GM18951 (cell line): ENCODE measurements around the gene MYRFL.
"Not testable (repeated sequence)": the region's sequence is repeated elsewhere in the genome, so short reads cannot be mapped to it uniquely, and the experiment has no call there.

Experiments used
- POLR2A ChIP-seq: IDR thresholded peaks from 4 replicates; pipeline ENCODE4 v1.6.1; 2011; ENCODE audit warnings: mild to moderate bottlenecking; ENCODE audit not compliant: insufficient read length, insufficient read depth; ENCODE audit errors: extremely low read depth
- in situ Hi-C: fragments of 300-500 bp; cut with MboI; formaldehyde crosslinking; loops from one replicate; pipeline ENCODE4 v1.12.0; 2022; ENCODE audit warnings: low sequenced_read_pairs, mixed read lengths, inconsistent platforms; ENCODE audit not compliant: unreplicated experiment

The MYRFL gene

DNA sequence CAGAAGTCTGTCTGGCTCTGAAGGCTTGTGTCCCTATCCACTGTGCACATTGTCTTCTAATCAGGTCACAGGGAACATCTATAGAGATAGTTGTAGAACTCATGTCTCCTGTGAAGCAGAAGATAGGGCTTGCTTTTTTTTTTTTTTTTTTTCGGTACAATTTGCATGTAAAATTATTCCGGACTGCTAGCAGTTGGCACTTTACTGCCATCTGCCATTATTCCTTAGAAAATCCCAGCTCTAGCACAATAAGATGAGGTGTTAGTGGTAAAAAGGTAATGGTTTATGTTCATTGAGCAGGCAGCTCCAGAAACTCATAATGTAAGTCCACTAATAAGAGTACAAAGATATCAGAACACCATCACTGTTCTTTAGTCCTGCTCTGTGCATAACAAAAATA lies 8.7 kb downstream of the MYRFL start:
- TF ChIP-seq POLR2A = no peak
- in situ Hi-C loops = no loop called here

DNA sequence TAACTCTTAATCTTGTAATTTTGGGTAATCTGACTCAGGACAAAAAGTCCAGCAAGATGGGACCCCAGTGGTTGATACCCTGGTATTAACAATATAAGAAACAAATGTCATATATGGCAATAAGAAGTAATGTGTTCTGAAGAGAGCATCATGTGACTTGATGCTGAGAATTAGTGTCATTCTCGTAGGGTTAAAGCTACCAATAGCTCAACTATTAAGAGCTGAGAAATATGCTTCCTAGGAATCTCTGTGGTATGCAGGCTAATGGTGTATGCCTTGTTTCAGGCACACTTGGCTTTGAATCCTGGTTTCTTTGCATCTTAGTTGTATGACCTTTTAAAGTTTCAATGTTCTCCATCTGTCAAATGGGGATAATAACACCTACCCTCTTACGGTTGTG lies 9.1 kb downstream of the MYRFL start:
- TF ChIP-seq POLR2A = no peak
- in situ Hi-C loops = no loop called here

DNA sequence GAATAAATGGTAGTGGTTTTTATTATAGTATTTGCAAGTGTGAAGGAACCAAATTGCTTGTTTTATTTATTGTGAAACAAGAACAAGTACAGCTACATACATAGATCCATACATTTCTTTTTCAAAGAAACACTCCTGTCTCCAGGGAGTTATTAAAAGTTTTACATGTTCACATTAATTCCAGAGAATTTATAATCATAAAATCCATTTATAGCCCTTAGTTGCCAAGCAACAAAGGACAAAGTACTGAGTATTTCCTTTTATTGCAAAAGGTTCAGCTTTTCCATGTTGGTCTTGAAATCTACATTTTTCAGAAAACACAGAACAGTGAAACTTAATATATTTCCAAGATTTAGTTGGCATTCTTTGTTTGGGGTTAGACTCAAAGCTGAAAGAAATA lies 9.5 kb downstream of the MYRFL start:
- no peak for TF ChIP-seq POLR2A
- in situ Hi-C loops = no loop called here

DNA sequence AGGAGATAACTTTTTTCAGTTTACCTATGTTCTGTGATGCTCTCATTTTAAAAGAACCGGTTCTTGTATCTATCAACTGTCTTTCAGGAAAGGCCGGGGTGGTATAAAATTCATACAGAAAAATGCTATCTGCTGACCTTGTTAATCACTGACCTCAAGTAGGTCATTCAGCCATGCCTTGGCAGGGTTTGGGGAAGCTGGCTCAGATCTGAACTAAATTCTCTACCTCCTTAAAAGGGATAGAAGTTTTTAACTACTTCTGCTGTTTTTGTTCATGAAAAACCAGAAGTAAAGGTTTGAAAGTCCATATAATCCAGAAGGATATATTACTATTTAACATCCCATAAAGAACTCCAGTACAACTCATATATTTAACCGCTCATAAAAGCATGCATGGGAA lies 10.1 kb downstream of the MYRFL start:
- in situ Hi-C loops = no loop called here
- TF ChIP-seq POLR2A = no peak

DNA sequence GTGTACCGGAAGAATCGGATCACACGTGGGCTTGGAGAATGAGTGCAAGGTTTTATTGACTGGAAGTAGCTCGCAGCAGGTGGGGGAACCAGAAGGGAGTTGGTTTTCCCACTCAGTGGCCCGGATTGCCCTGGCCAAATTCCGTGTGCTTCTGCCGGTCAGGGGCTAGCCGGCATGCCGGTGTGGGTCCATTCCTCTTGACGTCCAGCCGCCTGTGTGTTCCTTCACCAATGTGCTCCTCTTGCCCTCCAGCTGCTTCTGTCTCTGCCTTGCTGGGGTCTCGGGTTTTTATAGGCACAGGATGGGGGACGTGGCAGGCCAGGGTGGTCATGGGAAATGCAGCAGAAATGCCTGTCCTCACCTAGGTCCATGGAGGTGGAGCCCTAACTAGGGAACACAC lies 11.0 kb downstream of the MYRFL start:
- TF ChIP-seq POLR2A = no peak
- in situ Hi-C loops = no loop called here

DNA sequence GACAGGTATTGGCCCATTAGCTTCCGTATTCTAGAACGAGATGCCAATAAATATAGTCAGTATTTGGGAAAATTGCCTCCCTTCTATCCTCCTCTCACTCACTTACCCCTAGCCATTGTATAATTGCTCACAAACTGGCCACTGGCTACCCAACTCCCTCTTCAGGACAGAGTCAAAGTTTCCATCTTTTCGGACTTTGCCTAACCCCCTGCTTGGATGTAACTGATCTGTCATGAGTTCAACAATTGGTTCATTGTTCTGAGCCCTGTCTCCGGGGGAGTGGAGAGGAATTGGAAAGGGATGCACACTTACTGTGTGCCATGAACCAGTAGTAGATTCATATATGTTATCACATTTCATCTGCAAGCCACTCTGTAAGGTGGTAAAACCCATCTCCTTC lies 12.2 kb downstream of the MYRFL start:
- in situ Hi-C loops = no loop called here
- TF ChIP-seq POLR2A = no peak

DNA sequence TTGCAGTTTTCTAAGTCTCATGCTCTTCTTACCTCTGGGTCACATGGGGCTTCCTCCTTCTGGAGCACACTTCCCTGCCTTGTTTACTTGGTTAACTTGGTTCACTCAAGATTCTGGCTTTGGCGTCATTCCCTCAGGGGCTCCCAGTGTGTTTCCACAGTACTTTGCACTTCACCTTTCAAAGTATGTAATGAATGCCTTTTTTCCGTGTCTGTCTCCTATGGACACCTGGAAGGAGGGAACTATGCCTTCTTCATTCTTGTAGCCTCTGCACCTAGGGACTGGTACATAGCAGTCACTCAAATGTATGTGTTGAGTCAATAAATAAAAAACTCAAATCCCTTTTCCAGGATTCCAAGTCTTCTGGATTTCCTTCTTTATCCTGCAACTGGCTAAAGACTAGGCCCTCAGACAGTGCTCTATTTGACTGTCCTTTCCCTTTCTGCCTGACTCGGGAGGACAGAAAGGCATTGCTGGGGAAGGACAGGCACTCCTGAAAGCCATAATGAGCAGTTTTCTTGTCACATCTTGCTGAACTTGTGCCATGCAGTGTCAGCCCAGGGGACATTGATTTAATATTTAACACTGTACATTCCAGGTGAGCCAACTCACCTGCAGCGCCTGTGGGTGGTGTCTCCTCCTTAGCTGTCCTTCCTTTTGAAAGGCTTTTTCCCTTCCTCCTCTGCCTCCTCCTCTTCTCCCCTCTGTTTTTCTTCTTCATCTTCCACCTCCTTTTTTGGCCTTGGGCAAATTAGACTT lies 12.8 kb downstream of the MYRFL start:
- TF ChIP-seq POLR2A = no peak
- in situ Hi-C loops = no loop called here

DNA sequence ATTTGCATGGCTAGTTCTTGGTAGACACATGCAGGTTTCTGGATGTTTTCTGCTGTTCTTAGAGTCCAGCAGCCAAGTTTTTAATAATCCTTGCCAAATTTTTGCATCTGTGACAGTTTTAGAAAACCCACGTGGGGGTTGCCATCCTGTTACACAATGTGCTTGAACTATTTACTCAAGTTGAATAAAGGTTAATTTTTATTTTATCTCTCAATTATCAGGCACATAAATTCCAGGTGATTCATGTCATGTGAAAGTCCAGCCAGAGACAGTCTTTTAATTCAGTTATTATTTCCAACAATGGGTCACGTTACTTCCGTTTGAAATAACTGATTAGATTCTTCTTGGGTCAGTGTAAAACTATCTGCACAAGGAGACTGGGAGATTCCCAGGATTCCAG lies 15.7 kb downstream of the MYRFL start:
- in situ Hi-C loops = no loop called here
- TF ChIP-seq POLR2A = no peak

DNA sequence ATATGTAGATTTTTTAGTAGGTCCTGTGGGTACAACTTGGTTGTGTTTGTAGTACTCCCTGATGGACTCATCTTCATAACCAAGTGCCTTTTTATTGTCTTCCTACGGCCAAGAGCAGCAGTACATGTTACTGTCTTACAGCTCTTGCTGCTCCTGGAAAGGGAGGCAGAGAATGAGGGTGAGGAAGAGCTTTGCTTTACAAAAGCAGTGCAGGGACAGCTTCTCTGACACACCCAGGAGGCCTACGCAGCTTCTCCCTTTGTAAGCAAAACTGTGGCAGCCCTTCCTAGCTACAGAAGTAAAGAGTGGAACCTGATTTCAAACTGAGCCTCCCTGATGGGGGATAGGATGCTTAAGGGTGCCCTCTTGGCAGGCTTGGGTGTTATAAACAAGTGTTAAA lies 18.6 kb downstream of the MYRFL start:
- in situ Hi-C loops = no loop called here
- no peak for TF ChIP-seq POLR2A

DNA sequence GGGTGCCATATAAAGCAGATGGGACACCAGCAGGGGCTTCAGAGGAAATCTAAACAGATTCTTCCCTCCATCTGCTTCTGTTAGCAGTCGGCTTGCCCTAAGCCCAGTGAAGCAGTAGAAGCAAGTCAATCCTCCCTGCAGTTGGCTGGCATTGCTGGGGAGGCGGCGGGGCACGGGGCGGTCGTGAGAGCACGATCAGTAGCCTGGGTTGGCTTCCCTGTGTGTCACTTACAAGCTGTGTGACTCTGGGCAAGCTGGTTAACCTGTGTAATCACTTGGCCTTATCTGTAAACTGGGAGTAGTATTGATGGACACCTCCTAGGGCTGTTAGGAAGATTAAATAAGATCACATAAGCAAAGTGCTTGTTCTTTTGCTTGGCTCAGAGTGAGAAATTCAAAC lies 19.4 kb downstream of the MYRFL start:
- no peak for TF ChIP-seq POLR2A

DNA sequence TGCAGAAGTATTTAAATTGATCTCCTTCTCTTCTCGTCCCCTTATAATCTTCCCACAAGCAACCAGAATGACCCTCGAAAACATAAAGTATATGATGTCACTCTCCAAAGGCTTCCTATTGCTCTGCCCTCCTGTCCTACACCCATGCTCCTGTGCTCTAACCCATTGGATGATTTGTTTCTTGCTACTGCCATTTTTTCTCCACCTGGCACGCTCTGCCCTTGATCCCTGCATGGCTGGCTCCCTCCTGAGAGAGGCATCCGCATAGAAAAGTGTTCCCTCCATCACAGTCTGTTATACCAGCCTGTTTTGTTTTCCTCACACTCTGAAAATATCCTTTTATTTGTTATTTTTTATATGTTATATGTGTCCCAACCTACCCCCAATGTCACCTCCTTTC lies 19.8 kb downstream of the MYRFL start:
- no peak for TF ChIP-seq POLR2A
- in situ Hi-C loops = no loop called here

More for the DNA sequence above, 19.4 kb downstream of the MYRFL start:
- in situ Hi-C loops = no loop called here

DNA sequence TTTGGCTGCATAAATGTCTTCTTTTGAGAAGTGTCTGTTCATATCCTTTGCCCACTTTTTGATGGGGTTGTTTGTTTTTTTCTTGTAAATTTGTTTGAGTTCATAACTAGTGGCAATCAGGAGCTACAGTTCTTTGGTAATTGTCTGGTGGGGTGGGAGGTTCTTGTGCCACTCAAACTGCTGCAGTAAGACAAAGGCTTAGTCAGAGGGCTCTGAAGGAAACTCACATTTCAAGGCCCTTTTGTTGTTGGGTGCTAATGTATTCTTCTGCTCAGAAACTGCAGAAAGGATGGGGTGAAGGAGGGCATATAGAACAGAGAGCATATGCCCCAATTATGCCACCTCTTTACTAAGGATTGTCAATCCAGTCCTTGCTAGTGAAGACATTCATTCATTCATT lies 21.9 kb downstream of the MYRFL start:
- no peak for TF ChIP-seq POLR2A
- in situ Hi-C loops = no loop called here

DNA sequence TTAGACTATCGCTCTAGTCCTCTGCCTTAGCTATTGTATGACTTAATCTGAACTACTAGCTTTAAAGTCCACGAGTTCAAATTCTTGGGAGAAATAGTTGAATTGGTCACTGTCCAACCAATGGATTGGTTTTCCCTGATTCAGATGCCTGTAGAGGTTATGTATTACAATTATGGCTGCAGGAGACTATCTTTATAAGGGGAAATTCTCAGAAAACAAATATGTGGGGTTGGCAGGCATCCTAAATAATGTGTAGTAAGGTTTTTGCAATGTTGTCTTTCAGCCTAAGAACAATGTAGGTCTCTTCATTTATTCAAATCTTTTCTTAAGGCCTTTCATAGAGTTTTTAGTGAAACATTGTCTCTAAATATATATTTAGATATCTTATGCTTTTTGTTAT lies 26.9 kb downstream of the MYRFL start:
- in situ Hi-C loops = no loop called here
- TF ChIP-seq POLR2A = no peak

DNA sequence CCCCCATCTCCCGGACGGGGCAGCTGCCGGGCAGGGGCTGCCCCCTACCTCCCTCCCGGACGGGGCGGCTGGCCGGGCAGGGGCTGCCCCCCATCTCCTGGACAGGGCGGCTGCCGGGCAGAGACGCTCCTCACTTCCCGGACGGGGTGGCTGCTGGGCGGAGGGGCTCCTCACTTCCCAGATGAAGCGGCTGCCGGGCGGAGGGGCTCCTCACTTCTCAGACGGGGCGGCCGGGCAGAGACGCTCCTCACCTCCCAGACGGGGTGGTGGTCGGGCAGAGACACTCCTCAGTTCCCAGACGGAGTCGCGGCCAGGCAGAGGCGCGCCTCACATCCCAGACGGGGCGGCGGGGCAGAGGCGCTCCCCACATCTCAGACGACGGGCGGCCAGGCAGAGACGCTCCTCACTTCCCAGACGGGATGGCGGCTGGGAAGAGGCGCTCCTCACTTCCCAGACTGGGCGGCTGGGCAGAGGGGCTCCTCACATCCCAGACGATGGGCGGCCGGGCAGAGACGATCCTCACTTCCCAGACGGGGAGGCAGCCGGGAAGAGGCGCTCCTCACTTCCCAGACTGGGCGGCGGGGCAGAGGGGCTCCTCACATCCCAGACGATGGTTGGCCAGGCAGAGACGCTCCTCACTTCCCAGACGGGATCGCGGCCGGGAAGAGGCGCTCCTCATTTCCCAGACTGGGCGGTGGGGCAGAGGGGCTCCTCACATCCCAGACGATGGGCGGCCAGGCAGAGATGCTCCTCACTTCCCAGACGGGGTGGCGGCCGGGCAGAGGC lies 28.3 kb downstream of the MYRFL start:
- in situ Hi-C loops = not testable (repeated sequence)
